Activated CD8-positive, alpha-beta T cell treated with anti-CD3 and anti-CD28 coated beads, Interleukin-2, amount 10 ng/mL, durations not matched to agents 7 days and 5 days (primary cell): ENCODE results near the gene ACO2. TPM values are rescaled to one million over a fixed set of nuclear protein-coding genes. Genes with fewer than 3 reads are reported as not detected.
"Not testable (repeated sequence)": the region's sequence is repeated elsewhere in the genome, so short reads cannot be mapped to it uniquely, and the experiment has no call there.

Experiments
- ATAC-seq: fragments of 150-1000 bp; cut with Tn5 transposase; one replicate; pipeline ENCODE4 v1.10.0; 2021; ENCODE audit warnings: moderate library complexity
- CTCF ChIA-PET: fragments of 350-600 bp; sonication (Branson Sonifier 250); formaldehyde crosslinking; loops from one replicate; lab custom pipeline; 2021; ENCODE audit warnings: antibody characterized with exemption; lab: Charles Lee
- POLR2A ChIA-PET: fragments of 350-600 bp; sonication (Branson Sonifier 250); formaldehyde crosslinking; loops from one replicate; lab custom pipeline; 2021; ENCODE audit warnings: antibody characterized with exemption; lab: Charles Lee
- DNase-seq: peaks from one replicate; pipeline ENCODE4 v3.0.0-alpha.2; 2020
- H3K27ac Mint-ChIP-seq: one replicate; pipeline ENCODE4 v1.8.0; 2021; ENCODE audit warnings: mild to moderate bottlenecking, mixed read lengths
- H3K27me3 Mint-ChIP-seq: one replicate; pipeline ENCODE4 v1.8.0; 2021; ENCODE audit warnings: low read depth, mixed read lengths
- H3K36me3 Mint-ChIP-seq: one replicate; pipeline ENCODE4 v1.8.0; 2021; ENCODE audit warnings: low read depth, mixed read lengths
- H3K4me1 Mint-ChIP-seq: one replicate; pipeline ENCODE4 v1.8.0; 2021; ENCODE audit warnings: low read depth, mixed read lengths
- H3K4me3 Mint-ChIP-seq: one replicate; pipeline ENCODE4 v1.8.0; 2021; ENCODE audit warnings: mild to moderate bottlenecking, mixed read lengths
- H3K9me3 Mint-ChIP-seq: one replicate; pipeline ENCODE4 v1.8.0; 2022; ENCODE audit warnings: mixed read lengths; ENCODE audit not compliant: insufficient read depth
- total RNA-seq, 2 experiments: library from RNA; stranded (reverse); gene quantifications; one replicate each; pipeline ENCODE4 v1.2.3, GENCODE V29; 2021

ACO2 gene
- total RNA-seq, 2 experiments from 2014 or later = 91.8 to 97.1 TPM

GRCh38 chr22:41458161-41458728 is 10.7 kb upstream of the ACO2 start:
- H3K36me3 Mint-ChIP-seq = peaks cover 36% of the 10 kb centered on the region
- peak overlapping the region; percentile 50 for H3K27ac Mint-ChIP-seq
- H3K4me1 Mint-ChIP-seq = peaks cover 15% of the 10 kb centered on the region
- H3K9me3 Mint-ChIP-seq = no peaks in the 10 kb centered on the region
- no peaks in the 10 kb centered on the region for H3K27me3 Mint-ChIP-seq
- CTCF ChIA-PET = interaction anchor here (1.3 to 2.3 kb wide), 2 partner anchors 55 to 209 kb away, joined by 4 to 8 read pairs; no protein-coding TSS in a partner anchor
- ATAC-seq (no peak), DNase-seq (no peak)
- H3K4me3 Mint-ChIP-seq = no peak overlapping the region
- POLR2A ChIA-PET = interaction anchor here (2.3 to 13.8 kb wide), 2 partner anchors 10 to 11 kb away, joined by 11 to 218 read pairs; partner anchors contain the start of genes ACO2, PHF5A and TOB2

GRCh38 chr22:41459431-41459830 is 9.5 kb upstream of the ACO2 start:
- H3K36me3 Mint-ChIP-seq = peaks cover 43% of the 10 kb centered on the region
- H3K27me3 Mint-ChIP-seq = no peaks in the 10 kb centered on the region
- no peak for DNase-seq
- POLR2A ChIA-PET = interaction anchor here (2.3 to 13.8 kb wide), 2 partner anchors 9 to 13 kb away, joined by 11 to 218 read pairs; partner anchors contain the start of genes ACO2, PHF5A and TOB2
- H3K4me3 Mint-ChIP-seq = no peak overlapping the region
- H3K27ac Mint-ChIP-seq = no peak overlapping the region
- CTCF ChIA-PET = interaction anchor here (1.3 to 2.3 kb wide), 2 partner anchors 56 to 207 kb away, joined by 4 to 8 read pairs; no protein-coding TSS in a partner anchor
- H3K9me3 Mint-ChIP-seq = no peaks in the 10 kb centered on the region
- ATAC-seq = no peak
- peaks cover 22% of the 10 kb centered on the region for H3K4me1 Mint-ChIP-seq

- peaks cover 49% of the 10 kb centered on the region for H3K36me3 Mint-ChIP-seq
- not testable (repeated sequence) for H3K27me3 Mint-ChIP-seq, H3K4me3 Mint-ChIP-seq, DNase-seq, H3K27ac Mint-ChIP-seq, H3K9me3 Mint-ChIP-seq, ATAC-seq
- ChIA-PET CTCF (interaction anchor here (2.3 kb wide), 1 partner anchor 57 kb away, joined by 8 read pairs; no protein-coding TSS in a partner anchor), POLR2A (interaction anchor here (13.8 kb wide), 1 partner anchor 13 kb away, joined by 218 read pairs; the partner anchor contains the start of gene TOB2)
- peaks cover 26% of the 10 kb centered on the region for H3K4me1 Mint-ChIP-seq
These were observed 8.8 kb upstream of the ACO2 start for GRCh38 chr22:41460071-41460470.

- no peak overlapping the region for H3K27ac Mint-ChIP-seq
- H3K4me1 Mint-ChIP-seq = peaks cover 35% of the 10 kb centered on the region
- no peak overlapping the region for H3K4me3 Mint-ChIP-seq
- no peak for DNase-seq
- H3K36me3 Mint-ChIP-seq = peaks cover 59% of the 10 kb centered on the region
- H3K27me3 Mint-ChIP-seq = no peaks in the 10 kb centered on the region
- no peak for ATAC-seq
- H3K9me3 Mint-ChIP-seq = no peaks in the 10 kb centered on the region
- ChIA-PET POLR2A (interaction anchor here (13.8 kb wide), 1 partner anchor 15 kb away, joined by 218 read pairs; the partner anchor contains the start of gene TOB2), CTCF (interaction anchor here (1.0 to 1.6 kb wide), 3 partner anchors 13 to 58 kb away, joined by 3 to 5 read pairs (median 3); no protein-coding TSS in a partner anchor)
These were observed 7.0 kb upstream of the ACO2 start for GRCh38 chr22:41461901-41462300.

GRCh38 chr22:41469218-41469851 is 418 bp downstream of the ACO2 start:
- peak overlapping the region; percentile 98 for H3K27ac Mint-ChIP-seq
- H3K9me3 Mint-ChIP-seq = no peaks in the 10 kb centered on the region
- no peaks in the 10 kb centered on the region for H3K27me3 Mint-ChIP-seq
- peaks cover 51% of the 10 kb centered on the region for H3K4me1 Mint-ChIP-seq
- peaks cover 39% of the 10 kb centered on the region for H3K36me3 Mint-ChIP-seq
- ATAC-seq = peak; percentile 7
- peak overlapping the region; percentile 89 for H3K4me3 Mint-ChIP-seq
- ChIA-PET CTCF (interaction anchor here (0.8 to 2.5 kb wide), 14 partner anchors 11 to 228 kb away, joined by 3 to 19 read pairs (median 4); partner anchors contain the start of gene TOB2), POLR2A (interaction anchor here (0.6 to 13.8 kb wide), 18 partner anchors 9 to 183 kb away, joined by 3 to 218 read pairs (median 8); partner anchors contain the start of genes DESI1, PMM1, POLR3H and RANGAP1)
- DNase-seq = peak; percentile 58

GRCh38 chr22:41470886-41471285 is 2.0 kb downstream of the ACO2 start:
- Mint-ChIP-seq H3K9me3 (no peaks in the 10 kb centered on the region), H3K27me3 (no peaks in the 10 kb centered on the region), H3K4me3 (peak overlapping the region; percentile 51), H3K27ac (peak overlapping the region; percentile 65), H3K36me3 (peaks cover 27% of the 10 kb centered on the region), H3K4me1 (peaks cover 42% of the 10 kb centered on the region)
- DNase-seq = no peak
- ChIA-PET CTCF (interaction anchor here (1.4 kb wide), 1 partner anchor 67 kb away, joined by 4 read pairs; no protein-coding TSS in a partner anchor), POLR2A (interaction anchor here (1.4 kb wide), 1 partner anchor 24 kb away, joined by 4 read pairs; the partner anchor contains the start of gene TOB2)
- ATAC-seq = no peak

- ATAC-seq = no peak
- Mint-ChIP-seq H3K4me3 (no peak overlapping the region), H3K27ac (no peak overlapping the region), H3K36me3 (peaks cover 22% of the 10 kb centered on the region), H3K27me3 (no peaks in the 10 kb centered on the region), H3K4me1 (peaks cover 38% of the 10 kb centered on the region), H3K9me3 (no peaks in the 10 kb centered on the region)
- POLR2A ChIA-PET = interaction anchor here (0.6 to 1.4 kb wide), 2 partner anchors 25 to 213 kb away, joined by 3 to 4 read pairs; partner anchors contain the start of gene TOB2
- CTCF ChIA-PET = interaction anchor here (1.4 kb wide), 1 partner anchor 68 kb away, joined by 4 read pairs; no protein-coding TSS in a partner anchor
- no peak for DNase-seq
These were observed 2.7 kb downstream of the ACO2 start for GRCh38 chr22:41471568-41471967.

GRCh38 chr22:41474872-41475451 is 6.0 kb downstream of the ACO2 start:
- no peak overlapping the region for H3K27ac Mint-ChIP-seq
- no peak overlapping the region for H3K4me3 Mint-ChIP-seq
- ChIA-PET CTCF (no interaction called here), POLR2A (interaction anchor here (1.2 kb wide), 1 partner anchor 29 kb away, joined by 3 read pairs; the partner anchor contains the start of gene TOB2)
- H3K4me1 Mint-ChIP-seq = peaks cover 25% of the 10 kb centered on the region
- peaks cover 6% of the 10 kb centered on the region for H3K36me3 Mint-ChIP-seq
- no peaks in the 10 kb centered on the region for H3K27me3 Mint-ChIP-seq
- ATAC-seq (no peak), DNase-seq (no peak)
- no peaks in the 10 kb centered on the region for H3K9me3 Mint-ChIP-seq

GRCh38 chr22:41478473-41478872 is 9.6 kb downstream of the ACO2 start:
- CTCF ChIA-PET = interaction anchor here (1.3 to 1.5 kb wide), 2 partner anchors 48 to 75 kb away, joined by 3 to 4 read pairs; no protein-coding TSS in a partner anchor
- no peaks in the 10 kb centered on the region for H3K27me3 Mint-ChIP-seq
- no peak overlapping the region for H3K4me3 Mint-ChIP-seq
- ATAC-seq (no peak), DNase-seq (no peak)
- POLR2A ChIA-PET = interaction anchor here (0.9 to 4.3 kb wide), 2 partner anchors 8 to 10 kb away, joined by 4 to 25 read pairs; partner anchors contain the start of genes ACO2 and PHF5A
- H3K4me1 Mint-ChIP-seq = peaks cover 16% of the 10 kb centered on the region
- no peaks in the 10 kb centered on the region for H3K36me3 Mint-ChIP-seq
- no peak overlapping the region for H3K27ac Mint-ChIP-seq
- no peaks in the 10 kb centered on the region for H3K9me3 Mint-ChIP-seq

- ChIA-PET CTCF (interaction anchor here (1.3 kb wide), 1 partner anchor 75 kb away, joined by 3 read pairs; no protein-coding TSS in a partner anchor), POLR2A (interaction anchor here (0.9 to 4.3 kb wide), 2 partner anchors 9 to 10 kb away, joined by 4 to 25 read pairs; partner anchors contain the start of genes ACO2 and PHF5A)
- Mint-ChIP-seq H3K4me3 (no peak overlapping the region), H3K4me1 (peaks cover 12% of the 10 kb centered on the region), H3K36me3 (no peaks in the 10 kb centered on the region), H3K27ac (no peak overlapping the region), H3K9me3 (no peaks in the 10 kb centered on the region), H3K27me3 (no peaks in the 10 kb centered on the region)
- no peak for DNase-seq
- no peak for ATAC-seq
These were observed 10.1 kb downstream of the ACO2 start for GRCh38 chr22:41478891-41479521.
